ENCODE results near the gene RRP12. TPM values are rescaled to one million over a fixed set of nuclear protein-coding genes. Genes with fewer than 3 reads are reported as not detected.
A peak's percentile ranks its signal among the peaks of the same experiment; 100 is the strongest.
"Not testable (repeated sequence)": the region's sequence is repeated elsewhere in the genome, so short reads cannot be mapped to it uniquely, and the experiment has no call there.

RRP12 gene
- total RNA-seq, 3 donors from 2014 or later: 7.7 to 17.7 (median 15.7) TPM

- H3K27ac ChIP-seq: no peak overlapping the region
- no peaks in the 10 kb centered on the region for H3K36me3 ChIP-seq
- H3K4me3 ChIP-seq: no peak overlapping the region
- peak in 1 of 2 donors; percentile 38 for DNase-seq (ENCODE audit: low spot score in 2 of 2)
- H3K9me3 ChIP-seq: no peaks in the 10 kb centered on the region
- no peaks in the 10 kb centered on the region for H3K27me3 ChIP-seq
- H3K4me1 ChIP-seq: peaks cover 0 to 7% of the 10 kb centered on the region in 2 donors
- intact Hi-C loops (cut with DNase I; ENCODE audit: low total_unique reads): no loop called here
- peak; percentile 63 to 84 (median 78) for TF ChIP-seq CTCF (IDR thresholded peaks at IDR 0.05)
- no peak for TF ChIP-seq POLR2A (IDR thresholded peaks at IDR 0.05)
These were observed 6.2 kb upstream of the RRP12 start for GRCh38 chr10:97407211-97407951.

GRCh38 chr10:97406483-97406882 is 5.3 kb upstream of the RRP12 start:
- intact Hi-C loops (cut with DNase I; ENCODE audit: low total_unique reads); H3K36me3 ChIP-seq; H3K9me3 ChIP-seq; H3K27me3 ChIP-seq; DNase-seq (ENCODE audit: low spot score in 2 of 2); H3K4me1 ChIP-seq; H3K4me3 ChIP-seq; H3K27ac ChIP-seq: not testable (repeated sequence)

GRCh38 chr10:97406064-97406463 is 4.9 kb upstream of the RRP12 start:
- no peak for TF ChIP-seq POLR2AphosphoS5 (IDR thresholded peaks at IDR 0.05)
- TF ChIP-seq CTCF (IDR thresholded peaks at IDR 0.05): no peak
- TF ChIP-seq POLR2A (IDR thresholded peaks at IDR 0.05): no peak
- H3K4me1 ChIP-seq: peaks cover 0 to 7% of the 10 kb centered on the region in 2 donors
- no peaks in the 10 kb centered on the region for H3K9me3 ChIP-seq
- H3K4me3 ChIP-seq: no peak overlapping the region
- DNase-seq (ENCODE audit: low spot score in 2 of 2): no peak
- no peaks in the 10 kb centered on the region for H3K27me3 ChIP-seq
- H3K27ac ChIP-seq: no peak overlapping the region
- intact Hi-C loops (cut with DNase I; ENCODE audit: low total_unique reads): no loop called here
- no peaks in the 10 kb centered on the region for H3K36me3 ChIP-seq

GRCh38 chr10:97404044-97404443 is 2.9 kb upstream of the RRP12 start:
- Histone ChIP-seq H3K9me3 (no peaks in the 10 kb centered on the region), H3K27me3 (no peaks in the 10 kb centered on the region), H3K4me1 (peaks cover 6 to 12% of the 10 kb centered on the region in 2 donors), H3K4me3 (no peak overlapping the region), H3K36me3 (no peaks in the 10 kb centered on the region), H3K27ac (no peak overlapping the region)
- intact Hi-C loops (cut with DNase I; ENCODE audit: low total_unique reads): no loop called here
- DNase-seq (ENCODE audit: low spot score in 2 of 2): no peak
- TF ChIP-seq POLR2A (IDR thresholded peaks at IDR 0.05) (no peak), POLR2AphosphoS5 (IDR thresholded peaks at IDR 0.05) (no peak), CTCF (IDR thresholded peaks at IDR 0.05) (no peak)

- Histone ChIP-seq H3K36me3 (no peaks in the 10 kb centered on the region), H3K27me3 (no peaks in the 10 kb centered on the region), H3K4me3 (peak overlapping the region; percentile 76 to 82 (median 79)), H3K4me1 (peaks cover 5 to 6% of the 10 kb centered on the region in 2 donors), H3K27ac (peak overlapping the region; percentile 85), H3K9me3 (no peaks in the 10 kb centered on the region)
- no peak for TF ChIP-seq CTCF (IDR thresholded peaks at IDR 0.05)
- no peak for TF ChIP-seq POLR2AphosphoS5 (IDR thresholded peaks at IDR 0.05)
- no peak for TF ChIP-seq POLR2A (IDR thresholded peaks at IDR 0.05)
- intact Hi-C loops (cut with DNase I; ENCODE audit: low total_unique reads): no loop called here
- DNase-seq (ENCODE audit: low spot score in 2 of 2): no peak
These were observed 347 bp upstream of the RRP12 start for GRCh38 chr10:97401455-97401919.
